GM12801 (cell line): ENCODE measurements around the gene OR1D5.

Source experiments
- TF ChIP-seq, protein P1 (sequence below): IDR thresholded peaks from one replicate; pipeline ENCODE4 v1.5.1; 2011; ENCODE audit warnings: control low read depth; ENCODE audit not compliant: insufficient read length; ENCODE audit errors: extremely low read depth

The OR1D5 gene

DNA sequence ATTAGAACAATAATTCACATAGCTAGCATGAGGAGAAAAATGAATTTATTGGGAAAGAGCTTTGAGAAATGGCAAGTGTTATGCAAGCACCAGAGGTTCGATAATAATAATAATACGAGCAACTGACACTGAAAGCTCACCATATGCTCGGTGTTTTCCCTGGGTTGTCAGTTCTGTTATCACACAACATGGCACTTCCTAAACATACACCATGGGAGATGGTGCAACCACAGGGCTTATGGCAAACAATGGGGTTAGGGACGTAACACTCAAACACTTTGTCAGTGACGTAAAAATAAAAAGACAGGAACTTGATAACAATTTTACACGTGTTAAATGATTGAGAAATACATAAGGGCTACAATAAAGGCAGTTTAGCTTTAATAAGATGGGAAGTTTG is 23.7 kb downstream of the OR1D5 start:
- TF ChIP-seq, protein P1, sequence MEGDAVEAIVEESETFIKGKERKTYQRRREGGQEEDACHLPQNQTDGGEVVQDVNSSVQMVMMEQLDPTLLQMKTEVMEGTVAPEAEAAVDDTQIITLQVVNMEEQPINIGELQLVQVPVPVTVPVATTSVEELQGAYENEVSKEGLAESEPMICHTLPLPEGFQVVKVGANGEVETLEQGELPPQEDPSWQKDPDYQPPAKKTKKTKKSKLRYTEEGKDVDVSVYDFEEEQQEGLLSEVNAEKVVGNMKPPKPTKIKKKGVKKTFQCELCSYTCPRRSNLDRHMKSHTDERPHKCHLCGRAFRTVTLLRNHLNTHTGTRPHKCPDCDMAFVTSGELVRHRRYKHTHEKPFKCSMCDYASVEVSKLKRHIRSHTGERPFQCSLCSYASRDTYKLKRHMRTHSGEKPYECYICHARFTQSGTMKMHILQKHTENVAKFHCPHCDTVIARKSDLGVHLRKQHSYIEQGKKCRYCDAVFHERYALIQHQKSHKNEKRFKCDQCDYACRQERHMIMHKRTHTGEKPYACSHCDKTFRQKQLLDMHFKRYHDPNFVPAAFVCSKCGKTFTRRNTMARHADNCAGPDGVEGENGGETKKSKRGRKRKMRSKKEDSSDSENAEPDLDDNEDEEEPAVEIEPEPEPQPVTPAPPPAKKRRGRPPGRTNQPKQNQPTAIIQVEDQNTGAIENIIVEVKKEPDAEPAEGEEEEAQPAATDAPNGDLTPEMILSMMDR: no peak

DNA sequence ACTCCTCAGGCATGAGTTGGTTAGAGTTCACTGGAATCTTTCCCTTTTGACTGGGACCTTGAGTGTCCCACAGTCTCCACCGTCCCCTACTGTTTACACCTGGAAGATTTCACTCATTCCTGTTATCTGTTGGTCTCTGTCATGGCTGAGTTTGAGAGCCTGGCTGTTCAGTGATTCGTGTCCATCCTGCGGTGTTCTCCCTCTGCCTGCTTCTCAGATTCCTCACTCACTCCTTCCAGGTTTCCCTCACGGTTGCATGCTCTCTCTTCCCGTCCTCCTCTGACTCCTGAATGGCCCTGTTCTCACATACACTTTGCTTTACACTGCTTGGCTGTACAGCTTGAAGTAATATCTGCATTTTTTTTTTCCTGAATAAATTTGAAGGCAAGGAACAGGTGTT is 24.5 kb downstream of the OR1D5 start:
- TF ChIP-seq, protein P1: no peak

DNA sequence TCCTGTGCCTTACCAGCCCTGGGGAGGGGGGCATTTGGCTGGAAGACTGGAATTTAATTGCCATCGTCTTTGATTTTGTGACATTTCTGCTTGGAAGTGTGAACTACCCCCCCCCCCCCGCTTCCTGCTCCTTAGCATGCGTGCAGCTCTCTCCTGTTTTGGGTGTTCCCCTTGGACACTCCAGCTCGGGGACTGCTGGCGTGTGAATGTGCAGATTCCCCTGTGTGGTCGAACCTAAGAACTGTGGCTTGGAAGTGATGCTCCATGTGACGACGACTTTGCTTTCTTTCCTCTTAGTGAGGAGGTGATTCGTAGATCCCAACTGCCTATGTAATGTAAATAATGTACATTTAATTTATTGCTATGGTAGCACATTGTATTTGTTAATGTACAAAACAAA is 26.1 kb downstream of the OR1D5 start:
- TF ChIP-seq, protein P1: no peak

DNA sequence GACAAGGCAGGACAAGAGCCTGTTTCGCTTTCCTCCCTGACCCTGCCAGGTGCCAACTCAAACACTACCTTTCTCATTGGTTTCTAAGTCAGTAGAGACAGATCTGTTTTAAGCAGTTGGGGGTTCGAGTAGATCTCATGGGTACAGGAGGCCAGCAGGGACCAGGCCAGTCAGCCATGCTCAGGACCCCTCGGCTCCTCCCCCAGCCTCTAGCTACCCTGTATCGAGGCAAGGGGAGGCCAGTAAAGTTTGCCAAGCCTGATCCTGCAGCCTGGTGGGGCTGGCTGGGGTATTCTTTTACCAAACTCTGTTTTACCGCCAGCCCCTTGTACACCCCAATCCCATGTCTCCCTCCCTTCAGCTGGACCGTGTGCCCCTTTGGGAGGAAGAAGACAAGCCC is 26.6 kb downstream of the OR1D5 start:
- TF ChIP-seq, protein P1: no peak

DNA sequence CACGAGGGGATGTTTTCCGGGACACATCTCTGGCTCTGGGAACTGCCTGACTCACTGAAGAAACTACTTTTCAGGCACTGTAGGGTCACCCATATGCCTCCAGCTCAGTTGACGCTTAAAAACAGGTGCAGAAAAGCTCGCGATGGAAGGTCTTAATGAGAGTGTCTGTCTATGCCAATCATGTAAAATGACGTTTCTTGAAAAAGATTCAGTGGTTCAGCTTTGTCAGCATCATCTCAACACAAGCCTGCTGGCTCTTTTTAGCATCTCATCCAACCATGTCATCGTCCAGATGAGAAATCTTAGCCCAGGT is 27.5 kb downstream of the OR1D5 start:
- TF ChIP-seq, protein P1: no peak

DNA sequence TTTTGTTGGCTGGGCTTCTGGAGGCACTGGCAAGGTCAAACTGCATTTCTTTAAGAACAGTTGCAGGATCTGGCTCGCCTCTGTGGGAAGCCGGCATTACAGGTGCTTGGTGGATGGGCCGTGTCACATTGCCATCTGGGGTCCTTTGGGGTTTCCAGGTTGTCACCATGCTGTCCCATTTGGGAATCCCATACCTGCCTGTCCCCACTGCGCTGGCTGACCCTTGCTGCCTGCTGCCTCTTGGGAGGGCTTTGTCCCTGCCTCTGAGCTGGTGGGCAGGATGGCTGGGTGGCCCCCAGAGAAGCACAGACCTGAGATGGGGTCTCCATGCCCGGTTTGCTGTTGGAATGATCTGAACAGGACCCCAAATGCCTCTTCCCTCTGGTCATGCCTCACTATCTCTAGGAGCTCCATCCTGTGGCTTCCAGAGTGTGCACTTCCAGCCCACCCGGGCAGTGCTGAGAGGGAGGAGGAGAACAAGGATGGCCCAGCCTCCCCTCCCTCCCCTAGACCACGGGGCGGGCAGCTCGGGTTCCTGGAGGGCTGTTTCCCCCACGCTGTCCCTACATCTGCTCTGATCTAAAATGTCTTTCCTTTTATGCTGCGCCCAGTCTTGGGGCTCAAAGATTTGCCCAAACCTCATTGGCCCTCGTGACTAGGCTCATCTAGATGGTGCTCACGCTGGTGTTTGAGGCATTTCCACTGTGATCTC is 28.0 kb downstream of the OR1D5 start:
- TF ChIP-seq, protein P1: no peak

DNA sequence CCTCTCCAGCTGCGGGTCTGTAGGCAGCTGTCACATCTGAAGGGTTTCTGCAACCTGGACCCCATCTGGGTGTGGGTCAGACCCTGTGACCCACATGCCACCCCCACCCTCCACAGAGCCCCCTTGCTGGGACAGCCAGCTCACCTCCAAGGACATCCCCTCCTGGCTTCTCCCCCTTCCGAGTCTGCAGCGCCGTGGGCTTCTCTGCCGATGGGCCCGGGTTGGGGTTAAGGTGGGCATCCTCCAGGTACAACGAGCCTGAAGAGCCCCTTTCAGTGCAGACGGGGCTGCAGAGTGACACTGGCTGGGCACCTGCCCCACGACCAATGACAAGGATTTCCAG is 28.9 kb downstream of the OR1D5 start:
- TF ChIP-seq, protein P1: no peak
